ENCODE measurements around the gene ANO2.

Gene ANO2

GRCh38 chr12:5590316-5590715 is 354.7 kb downstream of the ANO2 start:
- no peak overlapping the region for H3K4me3 ChIP-seq (replicated peaks; ENCODE audit: low read depth, low read length)
- no peak for DNase-seq (ENCODE audit: extremely low read depth, low read depth)
- no peak for TF ChIP-seq CTCF (IDR thresholded peaks at IDR 0.05; ENCODE audit: low read depth, low read length, missing control alignments)

GRCh38 chr12:5589054-5589453 is 356.0 kb downstream of the ANO2 start:
- no peak for TF ChIP-seq CTCF (IDR thresholded peaks at IDR 0.05; ENCODE audit: low read depth, low read length, missing control alignments)
- no peak overlapping the region for H3K4me3 ChIP-seq (replicated peaks; ENCODE audit: low read depth, low read length)
- no peak for DNase-seq (ENCODE audit: extremely low read depth, low read depth)

- H3K4me3 ChIP-seq (replicated peaks; ENCODE audit: low read depth, low read length), result no peak overlapping the region
- no peak for DNase-seq (ENCODE audit: extremely low read depth, low read depth)
- TF ChIP-seq CTCF (IDR thresholded peaks at IDR 0.05; ENCODE audit: low read depth, low read length, missing control alignments), result no peak
These were observed 356.5 kb downstream of the ANO2 start for GRCh38 chr12:5588591-5588990.

GRCh38 chr12:5588176-5588575 is 356.9 kb downstream of the ANO2 start:
- no peak for TF ChIP-seq CTCF (IDR thresholded peaks at IDR 0.05; ENCODE audit: low read depth, low read length, missing control alignments)
- no peak for DNase-seq (ENCODE audit: extremely low read depth, low read depth)

GRCh38 chr12:5587711-5588121 is 357.3 kb downstream of the ANO2 start:
- DNase-seq (ENCODE audit: extremely low read depth, low read depth), result no peak
- no peak overlapping the region for H3K4me3 ChIP-seq (replicated peaks; ENCODE audit: low read depth, low read length)
- no peak for TF ChIP-seq CTCF (IDR thresholded peaks at IDR 0.05; ENCODE audit: low read depth, low read length, missing control alignments)

More at GRCh38 chr12:5588176-5588575, 356.9 kb downstream of the ANO2 start:
- H3K4me3 ChIP-seq (replicated peaks; ENCODE audit: low read depth, low read length), result no peak overlapping the region

- DNase-seq (ENCODE audit: extremely low read depth, low read depth), result peak; percentile 10
- TF ChIP-seq CTCF (IDR thresholded peaks at IDR 0.05; ENCODE audit: low read depth, low read length, missing control alignments), result no peak
These were observed 358.9 kb downstream of the ANO2 start for GRCh38 chr12:5586201-5586600.

GRCh38 chr12:5585178-5585577 is 359.9 kb downstream of the ANO2 start:
- no peak overlapping the region for H3K4me3 ChIP-seq (replicated peaks; ENCODE audit: low read depth, low read length)
- no peak for TF ChIP-seq CTCF (IDR thresholded peaks at IDR 0.05; ENCODE audit: low read depth, low read length, missing control alignments)
- DNase-seq (ENCODE audit: extremely low read depth, low read depth), result no peak

More at GRCh38 chr12:5586201-5586600, 358.9 kb downstream of the ANO2 start:
- H3K4me3 ChIP-seq (replicated peaks; ENCODE audit: low read depth, low read length), result no peak overlapping the region
